WI38 (cell line): ENCODE data around the gene RFESD.
A peak's percentile ranks its signal among the peaks of the same experiment; 100 is the strongest.

Experiments used
- H3K4me3 ChIP-seq: 2 replicates; pipeline ENCODE4 v1.5.1; 2011; ENCODE audit warnings: low read depth, mild to moderate bottlenecking, control low read depth, low read length
- CTCF ChIP-seq: IDR thresholded peaks from 2 replicates; pipeline ENCODE4 v1.5.1; 2012; ENCODE audit warnings: low read depth, mild to moderate bottlenecking, control low read depth, low read length

The RFESD gene

DNA sequence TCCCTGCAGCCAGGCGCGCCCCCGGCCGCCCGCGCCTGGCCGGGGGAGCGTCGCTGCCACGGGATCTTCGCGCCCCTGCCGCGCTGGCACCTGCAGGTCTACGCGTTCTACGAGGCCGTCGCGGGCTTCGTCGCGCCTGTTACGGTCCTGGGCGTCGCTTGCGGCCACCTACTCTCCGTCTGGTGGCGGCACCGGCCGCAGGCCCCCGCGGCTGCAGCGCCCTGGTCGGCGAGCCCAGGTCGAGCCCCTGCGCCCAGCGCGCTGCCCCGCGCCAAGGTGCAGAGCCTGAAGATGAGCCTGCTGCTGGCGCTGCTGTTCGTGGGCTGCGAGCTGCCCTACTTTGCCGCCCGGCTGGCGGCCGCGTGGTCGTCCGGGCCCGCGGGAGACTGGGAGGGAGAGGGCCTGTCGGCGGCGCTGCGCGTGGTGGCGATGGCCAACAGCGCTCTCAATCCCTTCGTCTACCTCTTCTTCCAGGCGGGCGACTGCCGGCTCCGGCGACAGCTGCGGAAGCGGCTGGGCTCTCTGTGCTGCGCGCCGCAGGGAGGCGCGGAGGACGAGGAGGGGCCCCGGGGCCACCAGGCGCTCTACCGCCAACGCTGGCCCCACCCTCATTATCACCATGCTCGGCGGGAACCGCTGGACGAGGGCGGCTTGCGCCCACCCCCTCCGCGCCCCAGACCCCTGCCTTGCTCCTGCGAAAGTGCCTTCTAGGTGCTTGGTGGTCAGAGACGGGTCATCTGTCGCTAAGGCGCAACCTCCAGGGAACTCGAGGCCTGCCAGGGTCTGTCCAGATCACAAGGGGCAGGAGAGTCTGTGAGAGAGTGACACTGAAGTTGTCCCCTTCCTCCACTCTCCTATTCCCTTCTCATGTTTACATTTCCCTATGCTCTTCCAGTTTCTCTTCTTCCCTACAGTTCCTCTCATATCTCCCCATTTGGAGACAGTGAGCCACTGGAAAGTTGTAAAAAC, 25.4 kb upstream of the RFESD start:
- H3K4me3 ChIP-seq, result peak overlapping the region; percentile 50
- no peak for TF ChIP-seq CTCF

GRCh38 chr5:95621839-95622629, 24.5 kb upstream of the RFESD start:
- no peak overlapping the region for H3K4me3 ChIP-seq
- TF ChIP-seq CTCF, result no peak

DNA sequence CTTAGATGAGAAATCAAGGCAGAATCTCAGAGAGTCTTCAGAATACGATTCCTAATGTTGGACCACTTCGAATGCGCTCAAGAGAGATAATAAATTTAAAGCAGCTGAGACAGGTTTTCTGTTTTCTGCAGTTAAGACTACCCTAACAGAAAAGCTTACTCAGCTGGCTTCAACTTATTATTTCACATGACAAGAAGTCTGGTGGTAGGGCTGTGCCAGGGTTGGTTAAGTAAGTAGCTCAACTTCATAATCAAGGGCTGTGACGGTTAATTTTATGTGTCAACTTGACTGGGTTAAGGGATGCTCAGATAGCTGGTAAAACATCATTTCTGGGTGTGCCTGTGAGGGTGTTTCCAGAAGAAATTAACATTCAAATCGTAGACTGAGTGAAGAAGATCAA, 22.9 kb upstream of the RFESD start:
- H3K4me3 ChIP-seq, result no peak overlapping the region
- TF ChIP-seq CTCF, result no peak

DNA sequence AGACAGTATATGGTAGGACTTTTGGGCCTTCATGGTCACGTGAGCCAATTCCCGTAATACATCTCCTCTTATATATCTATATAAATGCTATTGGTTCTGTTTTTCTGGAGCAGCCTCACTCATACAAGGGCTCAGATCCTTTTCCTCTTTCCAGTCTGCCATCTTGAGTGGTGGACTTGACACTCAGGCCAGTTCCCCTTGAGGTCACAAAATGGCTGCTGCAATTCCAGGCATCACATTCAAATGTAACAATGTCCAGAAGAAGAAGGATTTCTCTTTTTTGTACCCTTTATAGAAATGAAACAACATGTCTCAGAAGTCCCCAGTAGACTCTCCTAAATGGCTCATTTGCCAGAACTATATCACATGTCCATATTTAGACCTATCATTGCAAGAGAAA, 22.2 kb upstream of the RFESD start:
- TF ChIP-seq CTCF, result no peak
- no peak overlapping the region for H3K4me3 ChIP-seq

- H3K4me3 ChIP-seq, result no peak overlapping the region
- TF ChIP-seq CTCF, result no peak
These were observed 19.9 kb upstream of the RFESD start for GRCh38 chr5:95626701-95627100.

DNA sequence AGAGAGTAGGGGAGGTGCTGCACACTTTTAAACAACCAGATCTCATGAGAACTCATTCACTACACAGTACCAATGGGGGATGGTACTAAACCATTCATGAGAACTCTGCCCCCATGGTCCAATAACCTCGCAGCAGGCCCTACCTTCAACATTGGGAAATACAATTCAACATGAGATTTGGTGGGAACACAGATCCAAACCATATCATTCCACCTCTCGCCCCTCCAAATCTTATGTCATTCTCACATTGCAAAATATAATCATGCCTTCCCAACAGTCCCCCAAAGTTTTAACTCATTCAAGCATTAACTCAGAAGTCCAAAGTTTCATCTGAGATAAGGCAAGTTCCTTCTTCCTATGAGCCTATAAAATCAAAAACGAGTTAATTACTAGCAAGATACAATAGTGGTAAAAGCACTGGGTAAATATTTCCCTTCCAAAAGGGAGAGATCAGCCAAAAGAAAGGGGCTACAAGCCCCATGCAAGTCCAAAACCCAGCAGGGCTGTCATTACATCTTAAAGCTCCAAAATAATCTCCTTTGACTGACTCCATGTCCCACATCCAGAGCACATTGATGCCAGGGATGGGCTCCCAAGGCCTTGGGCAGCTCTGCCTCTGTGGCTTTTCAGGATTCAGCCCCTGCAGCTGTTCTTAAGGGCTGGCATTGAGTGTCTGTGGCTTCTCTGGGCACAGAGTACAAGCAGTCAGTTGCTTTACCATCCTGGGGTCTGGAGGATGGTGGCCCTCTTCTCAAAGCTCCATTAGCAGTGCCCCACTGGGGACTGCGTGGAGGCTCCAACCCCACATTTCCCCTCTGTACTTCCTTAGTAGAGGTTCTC, 18.4 kb upstream of the RFESD start:
- no peak overlapping the region for H3K4me3 ChIP-seq
- no peak for TF ChIP-seq CTCF
